Measurements from ENCODE around the gene GDPD1. TPM values are rescaled to one million over a fixed set of nuclear protein-coding genes. Genes with fewer than 3 reads are reported as not detected.
A peak's percentile ranks its signal among the peaks of the same experiment; 100 is the strongest.
"Not testable (repeated sequence)": the region's sequence is repeated elsewhere in the genome, so short reads cannot be mapped to it uniquely, and the experiment has no call there.

The GDPD1 gene
- total RNA-seq, 1 donor from 2014 or later = 1.2 TPM

DNA sequence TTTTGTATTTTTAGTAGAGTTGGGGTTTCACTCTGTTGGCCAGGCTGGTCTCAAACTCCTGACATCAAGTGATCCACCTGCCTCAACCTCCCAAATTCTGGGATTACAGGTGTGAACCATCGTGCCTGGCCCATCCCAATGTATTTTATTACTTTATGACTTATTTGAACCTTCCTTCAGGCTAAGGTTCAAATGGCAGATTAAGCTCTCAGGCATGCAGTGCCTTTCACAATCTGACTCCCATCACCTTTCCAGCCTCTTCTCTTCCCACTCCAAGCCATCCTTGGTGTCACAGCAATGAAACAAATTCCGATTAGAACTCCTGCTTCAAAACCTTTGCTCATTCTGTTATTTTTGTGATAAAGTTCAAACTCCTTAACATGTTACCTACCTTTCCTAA is 84.5 kb downstream of the GDPD1 start:
- Mint-ChIP-seq H3K36me3 (ENCODE audit: low read depth) (no peaks in the 10 kb centered on the region), H3K9me3 (peaks cover 3% of the 10 kb centered on the region), H3K27ac (no peak overlapping the region), H3K4me1 (peaks cover 10% of the 10 kb centered on the region), H3K27me3 (no peaks in the 10 kb centered on the region), H3K4me3 (no peak overlapping the region)
- TF ChIP-seq, protein P1, sequence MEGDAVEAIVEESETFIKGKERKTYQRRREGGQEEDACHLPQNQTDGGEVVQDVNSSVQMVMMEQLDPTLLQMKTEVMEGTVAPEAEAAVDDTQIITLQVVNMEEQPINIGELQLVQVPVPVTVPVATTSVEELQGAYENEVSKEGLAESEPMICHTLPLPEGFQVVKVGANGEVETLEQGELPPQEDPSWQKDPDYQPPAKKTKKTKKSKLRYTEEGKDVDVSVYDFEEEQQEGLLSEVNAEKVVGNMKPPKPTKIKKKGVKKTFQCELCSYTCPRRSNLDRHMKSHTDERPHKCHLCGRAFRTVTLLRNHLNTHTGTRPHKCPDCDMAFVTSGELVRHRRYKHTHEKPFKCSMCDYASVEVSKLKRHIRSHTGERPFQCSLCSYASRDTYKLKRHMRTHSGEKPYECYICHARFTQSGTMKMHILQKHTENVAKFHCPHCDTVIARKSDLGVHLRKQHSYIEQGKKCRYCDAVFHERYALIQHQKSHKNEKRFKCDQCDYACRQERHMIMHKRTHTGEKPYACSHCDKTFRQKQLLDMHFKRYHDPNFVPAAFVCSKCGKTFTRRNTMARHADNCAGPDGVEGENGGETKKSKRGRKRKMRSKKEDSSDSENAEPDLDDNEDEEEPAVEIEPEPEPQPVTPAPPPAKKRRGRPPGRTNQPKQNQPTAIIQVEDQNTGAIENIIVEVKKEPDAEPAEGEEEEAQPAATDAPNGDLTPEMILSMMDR (IDR thresholded peaks at IDR 0.05) = no peak
- intact Hi-C loops (cut with micrococcal nuclease) = no loop called here
- ChIA-PET CTCF (no interaction called here), POLR2A (no interaction called here)
- ATAC-seq (ENCODE audit: low read depth) (no peak), DNase-seq (no peak)

DNA sequence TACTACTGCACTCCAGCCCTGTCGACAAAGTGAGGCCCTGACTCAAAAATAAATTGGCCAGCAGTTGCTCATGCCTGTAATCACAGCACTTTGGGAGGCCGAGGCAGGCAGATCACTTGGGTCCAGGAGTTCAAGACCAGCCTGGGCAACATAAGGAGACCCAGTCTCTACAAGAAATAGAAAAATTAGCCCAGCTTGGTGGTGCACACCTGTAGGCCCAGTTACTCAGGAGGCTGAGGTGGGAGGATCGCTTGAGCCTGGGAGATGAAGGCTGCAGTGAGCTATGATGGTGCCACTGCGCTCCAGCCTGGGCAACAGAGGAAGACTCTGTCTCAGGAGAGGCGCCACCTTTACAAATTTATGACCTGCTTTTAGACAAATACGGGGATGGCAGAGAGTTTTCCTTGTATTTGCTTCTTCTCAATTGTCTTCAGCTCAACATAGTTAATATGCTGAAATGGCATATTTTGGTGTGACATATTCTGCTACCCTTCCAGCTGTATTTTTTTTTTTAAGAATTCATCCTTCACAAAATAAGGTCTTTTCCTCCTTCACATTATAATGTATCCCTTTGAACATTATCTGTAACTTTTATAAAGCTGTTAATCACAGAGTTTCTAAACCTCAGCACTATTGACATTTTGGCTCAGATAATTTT is 90.1 kb downstream of the GDPD1 start:
- Mint-ChIP-seq H3K9me3 (no peaks in the 10 kb centered on the region), H3K36me3 (ENCODE audit: low read depth) (no peaks in the 10 kb centered on the region), H3K4me1 (no peaks in the 10 kb centered on the region), H3K27ac (no peak overlapping the region), H3K27me3 (no peaks in the 10 kb centered on the region), H3K4me3 (no peak overlapping the region)
- CTCF ChIA-PET = interaction anchor here (0.6 to 12.0 kb wide), 16 partner anchors 8 to 1015 kb away, joined by 3 to 160 read pairs (median 4); no protein-coding TSS in a partner anchor
- POLR2A ChIA-PET = interaction anchor here (0.9 to 1.2 kb wide), 4 partner anchors 11 to 514 kb away, joined by 3 to 4 read pairs (median 3); no protein-coding TSS in a partner anchor
- TF ChIP-seq, protein P1 (IDR thresholded peaks at IDR 0.05) = no peak
- no peak for ATAC-seq (ENCODE audit: low read depth)
- intact Hi-C loops (cut with micrococcal nuclease) = loop anchor here (2.0 to 5.0 kb wide), 3 partner anchors 90 to 726 kb away; partner anchors contain the start of genes DHX40 and GDPD1
- no peak for DNase-seq

DNA sequence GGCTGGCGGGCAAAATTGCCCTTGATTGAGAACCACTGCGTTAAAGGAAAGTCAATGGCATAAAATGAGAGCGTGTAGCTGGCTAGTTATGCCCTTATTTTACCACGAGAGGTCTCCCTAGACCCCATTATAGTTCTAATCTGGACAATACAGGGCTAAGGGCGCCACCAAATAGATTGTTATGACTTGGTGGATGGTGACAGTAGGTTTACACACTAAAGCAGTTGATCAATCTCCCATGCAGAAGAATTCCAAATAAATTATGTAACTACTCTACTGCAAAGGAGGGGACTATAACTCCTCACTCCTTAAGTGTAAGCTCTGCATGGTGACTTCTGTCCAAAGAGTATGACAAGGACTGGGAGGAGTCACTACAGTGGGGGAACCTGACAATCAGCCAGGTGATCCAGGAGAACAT is 90.7 kb downstream of the GDPD1 start:
- TF ChIP-seq, protein P1 (IDR thresholded peaks at IDR 0.05) = peak; percentile 86
- ChIA-PET POLR2A (interaction anchor here (0.6 to 1.2 kb wide), 5 partner anchors 12 to 514 kb away, joined by 3 to 6 read pairs (median 3); no protein-coding TSS in a partner anchor), CTCF (interaction anchor here (0.6 to 12.0 kb wide), 14 partner anchors 9 to 600 kb away, joined by 3 to 160 read pairs (median 4); no protein-coding TSS in a partner anchor)
- intact Hi-C loops (cut with micrococcal nuclease) = loop anchor here (1.0 to 5.0 kb wide), 6 partner anchors 18 to 726 kb away; partner anchors contain the start of genes DHX40 and GDPD1
- no peak overlapping the region for H3K27ac Mint-ChIP-seq
- H3K27me3 Mint-ChIP-seq = no peaks in the 10 kb centered on the region
- no peaks in the 10 kb centered on the region for H3K9me3 Mint-ChIP-seq
- no peak overlapping the region for H3K4me3 Mint-ChIP-seq
- no peaks in the 10 kb centered on the region for H3K4me1 Mint-ChIP-seq
- DNase-seq (no peak), ATAC-seq (ENCODE audit: low read depth) (peak; percentile 99)
- no peaks in the 10 kb centered on the region for H3K36me3 Mint-ChIP-seq (ENCODE audit: low read depth)

DNA sequence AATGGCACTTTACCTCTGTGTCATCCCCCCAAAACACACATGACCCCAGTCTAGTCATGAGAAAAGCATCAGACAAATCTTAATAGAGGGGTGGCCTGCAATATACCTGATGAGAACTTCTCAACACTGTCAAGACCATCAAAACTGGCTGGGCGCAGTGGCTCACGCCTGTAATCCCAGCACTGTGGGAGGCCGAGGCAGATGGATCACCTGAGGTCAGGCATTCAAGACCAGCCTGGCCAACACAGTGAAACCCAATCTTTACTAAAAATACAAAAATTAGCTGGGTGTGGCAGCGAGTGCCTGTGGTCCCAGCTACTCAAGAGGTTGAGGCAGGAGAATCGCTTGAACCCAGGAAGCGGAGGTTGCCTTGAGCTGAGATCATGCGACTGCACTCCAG is 91.2 kb downstream of the GDPD1 start:
- ATAC-seq (ENCODE audit: low read depth); H3K27ac Mint-ChIP-seq; H3K27me3 Mint-ChIP-seq; DNase-seq; H3K9me3 Mint-ChIP-seq; H3K4me3 Mint-ChIP-seq; H3K36me3 Mint-ChIP-seq (ENCODE audit: low read depth); H3K4me1 Mint-ChIP-seq: not testable (repeated sequence)
- ChIA-PET POLR2A (interaction anchor here (0.6 to 1.2 kb wide), 6 partner anchors 12 to 513 kb away, joined by 3 to 6 read pairs (median 4); no protein-coding TSS in a partner anchor), CTCF (interaction anchor here (0.9 to 12.0 kb wide), 9 partner anchors 17 to 600 kb away, joined by 3 to 160 read pairs (median 6); no protein-coding TSS in a partner anchor)
- intact Hi-C loops (cut with micrococcal nuclease) = loop anchor here (1.0 to 5.0 kb wide), 6 partner anchors 18 to 725 kb away; partner anchors contain the start of genes DHX40 and GDPD1

DNA sequence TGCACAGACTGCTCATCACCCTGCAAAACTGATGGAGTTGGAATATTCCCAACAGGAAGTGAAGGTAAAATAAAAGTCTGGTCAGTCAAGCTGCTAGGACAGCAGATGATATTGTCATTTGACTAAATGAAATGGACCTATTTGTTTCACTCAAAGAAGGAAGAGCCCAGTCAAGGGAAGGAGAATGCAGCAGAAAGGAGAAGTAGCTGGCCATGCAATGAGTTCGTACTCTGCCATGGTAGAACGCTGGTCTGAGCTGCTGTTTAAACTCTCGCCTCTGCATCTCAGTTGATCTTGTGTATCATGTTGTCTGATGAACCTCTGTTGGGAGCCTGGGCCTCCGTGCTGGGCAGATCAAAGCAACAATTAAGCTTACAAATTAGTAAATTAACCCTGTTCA is 95.6 kb downstream of the GDPD1 start:
- H3K4me3 Mint-ChIP-seq = no peak overlapping the region
- DNase-seq (no peak), ATAC-seq (ENCODE audit: low read depth) (no peak)
- intact Hi-C loops (cut with micrococcal nuclease) = no loop called here
- POLR2A ChIA-PET = no interaction called here
- no peaks in the 10 kb centered on the region for H3K4me1 Mint-ChIP-seq
- no peak overlapping the region for H3K27ac Mint-ChIP-seq
- H3K9me3 Mint-ChIP-seq = no peaks in the 10 kb centered on the region
- no peaks in the 10 kb centered on the region for H3K27me3 Mint-ChIP-seq
- H3K36me3 Mint-ChIP-seq (ENCODE audit: low read depth) = no peaks in the 10 kb centered on the region
- TF ChIP-seq, protein P1 (IDR thresholded peaks at IDR 0.05) = no peak
- CTCF ChIA-PET = interaction anchor here (0.5 to 12.0 kb wide), 6 partner anchors 13 to 603 kb away, joined by 3 to 160 read pairs (median 4); no protein-coding TSS in a partner anchor

Other genes starting within 250 kb of the GDPD1 start
- 16.4 and 17.3 TPM in 2 replicates for gene TRIM37, start 113.6 kb upstream of the GDPD1 start, total RNA-seq
- gene SKA2, start 65.3 kb upstream of the GDPD1 start, total RNA-seq = 16.9 and 17.0 TPM in 2 replicates
- gene PRR11, start 64.8 kb upstream of the GDPD1 start, total RNA-seq = 2.4 and 4.8 TPM in 2 replicates
- gene SMG8, start 10.5 kb upstream of the GDPD1 start, total RNA-seq = 18.5 and 19.6 TPM in 2 replicates
- 18.3 and 19.5 TPM in 2 replicates for gene YPEL2, start 111.1 kb downstream of the GDPD1 start, total RNA-seq